NB4 (cell line): Measurements from ENCODE around the gene WDR1.

ENCODE experiments used
- DNase-seq: peaks from one replicate; pipeline ENCODE4 v3.0.0; 2010; ENCODE audit warnings: low read depth
- H3K4me3 ChIP-seq: one replicate; pipeline ENCODE4 v1.5.1; 2011; ENCODE audit warnings: mild to moderate bottlenecking, low read depth, low read length, moderate library complexity
- MYC ChIP-seq: IDR thresholded peaks from 2 replicates; pipeline ENCODE4 v1.6.1; 2011; ENCODE audit warnings: low read depth, low read length
- POLR2A ChIP-seq: IDR thresholded peaks from 2 replicates; pipeline ENCODE4 v1.6.1; 2011; ENCODE audit warnings: mild to moderate bottlenecking; ENCODE audit not compliant: insufficient read length; ENCODE audit errors: extremely low read depth
- TF ChIP-seq, protein P1 (sequence below): IDR thresholded peaks from 2 replicates; pipeline ENCODE4 v1.6.1; 2011; ENCODE audit warnings: low read depth, low read length
- TF ChIP-seq, protein P2 (sequence below): IDR thresholded peaks from one replicate; pipeline ENCODE4 v1.5.1; 2012; ENCODE audit warnings: low read depth, low read length

The WDR1 gene

DNA sequence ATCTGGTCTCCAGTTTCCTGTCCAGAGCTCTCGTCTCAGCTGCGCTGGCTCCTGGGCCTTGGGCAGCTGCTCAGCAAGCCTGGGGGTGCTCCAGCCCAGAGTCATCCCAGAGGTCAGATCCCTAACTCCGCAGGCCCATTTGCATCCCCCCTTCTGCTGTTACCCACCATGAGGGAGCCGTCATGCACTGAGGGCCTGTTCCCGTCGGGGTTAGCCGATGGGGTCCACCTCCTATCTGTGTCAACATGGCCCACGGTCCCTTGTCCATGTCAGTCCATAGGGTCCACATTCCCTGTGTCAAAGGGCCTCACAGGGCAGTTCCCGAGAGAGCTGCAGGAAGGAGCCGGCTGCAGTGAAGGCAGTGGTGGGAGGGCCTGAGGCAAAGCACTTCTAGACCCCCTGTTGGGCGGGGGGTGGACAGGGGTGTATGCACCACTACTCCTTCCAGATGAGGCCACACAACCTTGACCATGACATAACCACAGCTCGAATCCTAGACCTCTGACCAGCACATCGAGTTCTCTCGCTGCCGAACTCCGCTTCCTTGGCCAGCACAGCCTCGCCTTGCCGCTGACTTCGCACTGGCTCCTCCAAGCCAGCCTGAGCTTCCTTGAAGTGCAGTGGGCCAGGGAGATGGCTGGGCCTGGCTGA, 24.9 kb downstream of the WDR1 start:
- TF ChIP-seq MYC = no peak
- TF ChIP-seq POLR2A = no peak
- TF ChIP-seq, protein P1, sequence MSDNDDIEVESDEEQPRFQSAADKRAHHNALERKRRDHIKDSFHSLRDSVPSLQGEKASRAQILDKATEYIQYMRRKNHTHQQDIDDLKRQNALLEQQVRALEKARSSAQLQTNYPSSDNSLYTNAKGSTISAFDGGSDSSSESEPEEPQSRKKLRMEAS = no peak
- TF ChIP-seq, protein P2, sequence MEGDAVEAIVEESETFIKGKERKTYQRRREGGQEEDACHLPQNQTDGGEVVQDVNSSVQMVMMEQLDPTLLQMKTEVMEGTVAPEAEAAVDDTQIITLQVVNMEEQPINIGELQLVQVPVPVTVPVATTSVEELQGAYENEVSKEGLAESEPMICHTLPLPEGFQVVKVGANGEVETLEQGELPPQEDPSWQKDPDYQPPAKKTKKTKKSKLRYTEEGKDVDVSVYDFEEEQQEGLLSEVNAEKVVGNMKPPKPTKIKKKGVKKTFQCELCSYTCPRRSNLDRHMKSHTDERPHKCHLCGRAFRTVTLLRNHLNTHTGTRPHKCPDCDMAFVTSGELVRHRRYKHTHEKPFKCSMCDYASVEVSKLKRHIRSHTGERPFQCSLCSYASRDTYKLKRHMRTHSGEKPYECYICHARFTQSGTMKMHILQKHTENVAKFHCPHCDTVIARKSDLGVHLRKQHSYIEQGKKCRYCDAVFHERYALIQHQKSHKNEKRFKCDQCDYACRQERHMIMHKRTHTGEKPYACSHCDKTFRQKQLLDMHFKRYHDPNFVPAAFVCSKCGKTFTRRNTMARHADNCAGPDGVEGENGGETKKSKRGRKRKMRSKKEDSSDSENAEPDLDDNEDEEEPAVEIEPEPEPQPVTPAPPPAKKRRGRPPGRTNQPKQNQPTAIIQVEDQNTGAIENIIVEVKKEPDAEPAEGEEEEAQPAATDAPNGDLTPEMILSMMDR = no peak
- no peak for DNase-seq
- no peak overlapping the region for H3K4me3 ChIP-seq

DNA sequence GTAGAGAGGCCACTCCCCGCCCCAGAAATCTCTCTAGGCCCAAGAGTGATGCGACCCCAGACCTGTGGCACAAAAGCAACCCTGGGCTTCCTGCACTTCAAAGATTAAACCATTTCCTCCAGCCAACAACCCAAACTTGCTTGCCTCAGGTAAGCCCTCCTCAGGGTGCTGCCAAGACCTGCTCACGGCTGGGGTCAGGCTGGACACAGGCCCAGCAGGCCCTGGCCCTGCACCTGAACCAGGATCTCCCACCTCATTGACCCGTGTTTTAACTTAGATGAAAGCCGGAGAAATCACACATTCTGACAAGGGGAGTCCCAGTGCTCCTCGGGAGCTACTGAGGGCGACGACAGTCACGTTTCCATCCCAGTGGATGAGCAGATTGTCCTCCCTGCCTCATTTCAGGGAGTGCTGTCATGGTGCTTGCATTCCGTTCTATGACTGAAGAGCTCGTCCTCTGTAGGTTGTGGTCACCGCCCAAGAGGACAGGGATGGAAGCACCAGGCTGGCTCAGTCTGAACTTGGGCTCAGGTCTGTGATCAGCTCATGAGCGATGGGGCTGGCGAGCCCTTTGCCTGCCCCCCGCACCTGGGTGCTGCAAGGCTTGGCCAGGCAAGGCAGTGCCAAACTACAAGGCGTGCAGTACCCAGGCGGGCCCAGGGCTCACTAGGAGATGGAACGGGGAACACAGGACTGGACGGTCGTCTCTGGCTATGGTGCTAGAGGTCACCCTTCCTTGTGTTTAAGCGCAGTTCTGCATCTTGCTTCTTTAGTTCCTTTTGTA, 25.9 kb downstream of the WDR1 start:
- no peak overlapping the region for H3K4me3 ChIP-seq
- TF ChIP-seq, protein P1 = no peak
- TF ChIP-seq POLR2A = no peak
- no peak for TF ChIP-seq MYC
- TF ChIP-seq, protein P2 = no peak
- DNase-seq = no peak

DNA sequence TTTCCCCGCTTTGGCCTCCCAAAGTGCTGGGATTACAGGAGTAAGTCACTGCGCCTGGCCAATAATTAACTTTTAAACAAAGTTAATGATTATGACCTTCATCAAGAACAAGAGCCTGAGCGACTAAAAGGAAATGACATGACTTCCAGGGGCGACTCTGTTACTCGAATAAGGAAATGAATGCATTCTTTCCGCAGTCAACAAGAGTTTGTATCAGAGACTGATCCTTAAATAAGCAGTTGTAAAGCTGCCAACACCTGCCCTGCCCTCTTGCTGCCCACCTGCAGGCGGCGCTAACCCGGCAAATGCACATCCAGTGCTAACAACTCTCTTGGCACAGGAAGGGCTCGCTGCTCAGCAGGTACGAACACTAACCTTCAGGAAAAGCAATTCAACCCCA, 27.3 kb downstream of the WDR1 start:
- H3K4me3 ChIP-seq = no peak overlapping the region
- TF ChIP-seq POLR2A = no peak
- TF ChIP-seq, protein P2 = peak; percentile 46
- DNase-seq = peak; percentile 21

DNA sequence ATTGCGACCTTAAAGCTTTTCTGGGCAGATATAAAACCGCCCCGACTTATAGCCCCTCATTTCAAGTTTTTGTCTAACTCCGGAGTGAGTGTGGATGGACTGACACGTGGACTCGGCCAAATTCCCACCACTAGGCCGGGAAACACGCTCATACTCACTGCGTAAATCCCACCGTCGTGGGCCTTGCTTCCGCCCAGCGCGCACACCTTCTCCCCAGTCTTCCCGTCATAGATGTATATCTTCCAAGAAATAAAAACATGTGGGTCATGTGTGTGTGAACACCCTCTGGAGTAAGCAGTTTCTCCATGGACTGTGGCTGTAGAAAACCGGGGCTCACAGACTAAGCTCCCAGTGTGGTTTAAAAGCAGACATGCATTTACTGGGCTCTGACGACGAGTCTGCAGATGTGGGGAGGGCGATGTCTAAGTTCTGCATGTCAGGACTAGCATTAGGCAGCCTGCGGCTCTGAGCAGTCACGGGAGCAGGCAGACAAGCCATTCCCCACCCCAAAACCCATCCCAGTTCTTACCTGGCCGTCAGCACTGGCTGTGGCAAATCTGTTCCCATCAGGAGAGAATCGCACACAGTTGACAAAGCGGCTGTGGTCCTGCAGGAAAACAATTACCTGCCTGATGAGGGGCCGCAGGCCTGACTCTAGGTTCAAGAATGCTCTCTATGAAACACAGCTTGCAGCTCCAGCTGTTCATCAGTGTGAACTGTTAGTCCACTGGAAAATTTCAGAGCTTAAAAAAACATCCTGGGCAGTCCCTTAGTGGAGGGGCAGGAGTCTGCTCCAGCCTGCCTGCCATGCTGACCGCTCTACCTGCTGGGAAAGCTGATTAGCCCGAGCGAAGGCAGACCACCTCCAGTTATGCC, 28.2 kb downstream of the WDR1 start:
- no peak for DNase-seq
- no peak overlapping the region for H3K4me3 ChIP-seq
- no peak for TF ChIP-seq MYC
- TF ChIP-seq POLR2A = no peak
- TF ChIP-seq, protein P1 = no peak
- TF ChIP-seq, protein P2 = no peak

DNA sequence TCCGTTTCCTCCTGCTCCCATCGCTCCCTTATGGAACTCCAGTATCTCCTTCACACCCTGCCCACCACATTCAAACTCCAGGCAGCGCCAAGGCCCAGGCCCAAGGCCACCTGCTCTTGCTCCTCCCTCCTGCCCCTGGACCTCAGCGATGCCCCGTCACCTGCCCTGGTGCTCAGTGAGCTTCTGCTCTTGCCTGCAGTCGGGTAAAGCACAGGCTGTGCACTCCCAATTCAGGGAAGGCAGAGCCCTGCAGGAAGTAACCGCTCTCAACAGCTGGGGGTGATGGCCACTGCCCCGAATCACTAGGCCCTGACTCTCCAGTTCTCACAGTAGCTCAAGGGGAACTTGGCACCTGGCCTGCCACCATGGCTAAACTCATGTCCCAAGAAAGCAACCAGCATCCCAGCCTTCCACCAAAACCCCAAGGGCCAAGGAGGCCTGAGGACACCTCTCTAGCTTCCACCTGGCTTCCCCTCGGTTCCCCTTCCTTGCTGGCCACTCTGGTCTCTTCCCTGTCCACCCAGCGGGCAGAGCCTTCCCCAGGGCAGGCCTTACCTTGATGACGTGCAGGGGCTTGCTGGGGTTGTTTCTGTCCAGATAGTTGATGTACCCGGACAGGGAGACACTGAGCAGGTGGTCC, 29.3 kb downstream of the WDR1 start:
- H3K4me3 ChIP-seq = no peak overlapping the region
- TF ChIP-seq, protein P1 = no peak
- TF ChIP-seq MYC = no peak
- TF ChIP-seq, protein P2 = no peak
- no peak for TF ChIP-seq POLR2A
- DNase-seq = no peak
